Measurements from ENCODE around the gene MPIG6B. TPM values are rescaled to one million over a fixed set of nuclear protein-coding genes. Genes with fewer than 3 reads are reported as not detected.

MPIG6B gene
- total RNA-seq, 2 donors from 2014 or later, result 3.4 to 129 TPM

DNA sequence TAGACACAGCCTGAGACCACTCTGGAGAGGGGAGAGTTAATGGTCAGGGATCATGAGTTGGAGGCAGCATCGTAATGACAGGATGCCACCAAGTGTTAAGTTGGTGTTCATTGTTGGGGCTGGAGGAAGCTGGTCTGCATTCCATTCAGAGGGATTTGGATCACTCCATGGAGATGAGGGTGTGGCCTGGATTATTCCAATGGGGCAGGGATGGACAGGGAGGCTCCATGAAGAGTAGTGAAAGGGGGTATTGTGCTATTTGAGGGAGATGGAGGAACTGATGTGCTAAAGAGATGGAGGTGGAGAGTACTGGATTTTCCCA is 40.4 kb downstream of the MPIG6B start:
- Mint-ChIP-seq H3K4me1 (peaks cover 8% of the 10 kb centered on the region), H3K36me3 (ENCODE audit: low read depth) (peaks cover 4% of the 10 kb centered on the region), H3K4me3 (no peak overlapping the region), H3K27ac (peak overlapping the region; percentile 54), H3K27me3 (no peaks in the 10 kb centered on the region)
- ATAC-seq (no peak), DNase-seq (no peak)
- H3K9me3 ChIP-seq (ENCODE audit: control insufficient read depth, low read length, poor library complexity, severe bottlenecking), result no peaks in the 10 kb centered on the region

DNA sequence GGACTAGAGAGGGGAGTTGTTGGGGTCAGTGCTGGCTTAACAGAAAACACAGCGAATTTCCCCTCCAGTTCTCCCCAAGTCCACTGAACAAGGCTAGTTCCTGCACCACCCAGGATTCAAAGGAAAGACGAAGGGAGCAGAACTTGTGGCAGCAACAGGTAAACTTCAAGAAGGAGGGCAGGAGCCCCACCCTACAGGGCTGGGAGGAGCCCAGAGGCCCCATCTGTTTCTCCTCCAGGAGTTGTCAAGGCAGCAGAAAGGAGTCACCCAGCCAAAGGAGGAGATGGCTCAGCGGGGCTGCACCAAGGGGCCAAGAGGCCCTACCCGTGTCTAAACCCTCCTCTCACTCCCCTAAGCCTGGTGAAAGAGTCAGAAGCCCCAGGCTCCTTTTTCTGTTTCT is 41.0 kb downstream of the MPIG6B start:
- peaks cover 4% of the 10 kb centered on the region for H3K36me3 Mint-ChIP-seq (ENCODE audit: low read depth)
- H3K27me3 Mint-ChIP-seq, result no peaks in the 10 kb centered on the region
- H3K4me3 Mint-ChIP-seq, result no peak overlapping the region
- no peak for DNase-seq
- H3K4me1 Mint-ChIP-seq, result peaks cover 8% of the 10 kb centered on the region
- ATAC-seq, result no peak
- no peaks in the 10 kb centered on the region for H3K9me3 ChIP-seq (ENCODE audit: control insufficient read depth, low read length, poor library complexity, severe bottlenecking)
- H3K27ac Mint-ChIP-seq, result no peak overlapping the region

DNA sequence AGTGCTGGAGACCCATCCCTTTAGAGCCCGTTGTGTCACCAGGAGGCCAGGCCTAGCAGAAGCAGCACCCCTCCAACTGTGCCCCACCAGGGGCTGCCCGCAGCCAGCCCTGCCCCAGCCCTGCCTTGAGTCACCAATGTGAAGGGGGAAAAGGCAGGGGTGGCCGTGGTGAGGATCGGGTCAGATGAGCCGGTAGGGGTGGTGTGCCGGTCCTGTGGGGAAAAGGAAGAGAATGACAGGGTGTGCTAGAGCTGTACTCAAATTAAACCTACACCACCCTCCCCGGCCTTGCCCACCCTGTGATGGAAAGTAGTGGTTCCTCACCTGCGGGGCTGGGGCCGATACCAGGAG is 42.4 kb downstream of the MPIG6B start:
- no peak for ATAC-seq
- no peak for DNase-seq

DNA sequence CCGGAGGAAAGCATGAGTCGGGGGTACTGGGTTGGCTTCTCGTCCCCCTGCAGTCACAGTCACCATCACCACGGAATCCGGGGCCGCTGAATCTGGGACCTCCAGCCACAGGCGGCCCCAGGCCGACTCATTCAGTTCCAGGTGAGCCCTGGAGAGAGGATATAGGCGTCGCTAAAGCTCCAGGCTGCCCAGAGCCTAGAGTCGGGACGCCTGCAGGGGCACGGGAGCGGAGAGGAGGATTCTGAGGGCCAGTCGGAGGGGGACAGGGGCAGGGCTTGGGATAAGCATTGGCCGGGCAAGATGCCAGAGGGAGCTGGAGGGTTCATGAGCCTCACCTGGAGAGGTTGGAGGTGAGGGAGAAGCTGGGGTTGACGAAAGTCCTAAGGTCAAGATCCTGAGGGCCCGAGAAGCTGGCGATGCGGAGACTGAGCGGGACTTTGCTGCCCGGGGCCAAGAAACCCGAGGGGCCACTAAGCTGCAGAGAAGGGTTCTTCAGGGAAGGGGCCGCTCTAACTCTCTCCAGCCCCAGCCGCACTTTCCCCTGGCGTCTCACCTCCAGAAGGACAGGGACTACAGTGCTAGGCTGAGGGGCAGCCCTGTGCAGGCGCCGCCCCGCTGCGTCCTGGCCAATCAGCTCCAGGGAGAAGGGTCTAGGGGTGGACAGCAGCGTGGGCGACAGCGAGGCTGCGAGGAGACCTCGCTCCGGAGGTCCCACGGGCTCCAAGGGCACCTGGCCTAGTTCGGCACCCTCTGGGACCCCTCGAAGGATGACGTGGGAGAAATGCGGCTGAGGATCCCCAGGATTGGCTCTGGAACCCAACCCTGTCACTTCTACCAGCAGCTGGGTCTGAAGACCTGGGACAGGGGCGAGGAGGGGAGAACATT is 43.0 kb downstream of the MPIG6B start:
- Mint-ChIP-seq H3K36me3 (ENCODE audit: low read depth) (no peaks in the 10 kb centered on the region), H3K27ac (no peak overlapping the region), H3K4me1 (peaks cover 11% of the 10 kb centered on the region), H3K4me3 (no peak overlapping the region), H3K27me3 (no peaks in the 10 kb centered on the region)
- DNase-seq (no peak), ATAC-seq (no peak)
- H3K9me3 ChIP-seq (ENCODE audit: control insufficient read depth, low read length, poor library complexity, severe bottlenecking), result no peaks in the 10 kb centered on the region

More for the DNA sequence above, 42.4 kb downstream of the MPIG6B start:
- H3K4me1 Mint-ChIP-seq, result peaks cover 11% of the 10 kb centered on the region
- H3K27me3 Mint-ChIP-seq, result no peaks in the 10 kb centered on the region
- no peaks in the 10 kb centered on the region for H3K9me3 ChIP-seq (ENCODE audit: control insufficient read depth, low read length, poor library complexity, severe bottlenecking)
- no peaks in the 10 kb centered on the region for H3K36me3 Mint-ChIP-seq (ENCODE audit: low read depth)
- no peak overlapping the region for H3K27ac Mint-ChIP-seq
- no peak overlapping the region for H3K4me3 Mint-ChIP-seq

DNA sequence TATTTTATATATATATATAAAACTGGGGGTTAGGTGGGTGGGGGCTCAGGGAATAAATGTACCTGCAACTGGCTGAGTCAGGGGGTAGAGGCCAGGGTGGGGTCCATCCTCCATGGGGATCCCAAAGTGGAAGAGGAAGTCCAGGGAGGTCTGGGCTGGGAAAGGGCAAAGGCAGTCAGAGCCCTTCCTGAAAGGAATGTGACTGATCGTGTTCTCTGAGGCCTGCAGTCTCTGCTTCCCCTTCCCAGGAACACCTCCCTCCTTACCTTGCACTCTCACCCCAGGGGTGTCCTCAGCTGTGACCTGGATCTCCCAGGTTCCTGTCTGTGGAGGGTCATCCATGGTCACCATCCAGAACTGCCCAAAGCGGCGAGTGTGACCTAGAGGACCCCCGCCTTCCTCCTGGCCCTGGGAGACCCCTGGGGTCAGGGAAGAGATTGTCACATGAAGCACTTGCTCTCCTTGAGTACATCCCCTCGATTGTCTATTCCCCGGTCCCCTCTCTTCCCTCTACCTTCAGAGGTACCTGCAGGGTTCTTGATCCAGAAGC is 44.0 kb downstream of the MPIG6B start:
- Mint-ChIP-seq H3K36me3 (ENCODE audit: low read depth) (no peaks in the 10 kb centered on the region), H3K4me3 (no peak overlapping the region), H3K27ac (no peak overlapping the region), H3K27me3 (no peaks in the 10 kb centered on the region), H3K4me1 (peaks cover 13% of the 10 kb centered on the region)
- DNase-seq, result no peak
- no peak for ATAC-seq
- H3K9me3 ChIP-seq (ENCODE audit: control insufficient read depth, low read length, poor library complexity, severe bottlenecking), result no peaks in the 10 kb centered on the region

DNA sequence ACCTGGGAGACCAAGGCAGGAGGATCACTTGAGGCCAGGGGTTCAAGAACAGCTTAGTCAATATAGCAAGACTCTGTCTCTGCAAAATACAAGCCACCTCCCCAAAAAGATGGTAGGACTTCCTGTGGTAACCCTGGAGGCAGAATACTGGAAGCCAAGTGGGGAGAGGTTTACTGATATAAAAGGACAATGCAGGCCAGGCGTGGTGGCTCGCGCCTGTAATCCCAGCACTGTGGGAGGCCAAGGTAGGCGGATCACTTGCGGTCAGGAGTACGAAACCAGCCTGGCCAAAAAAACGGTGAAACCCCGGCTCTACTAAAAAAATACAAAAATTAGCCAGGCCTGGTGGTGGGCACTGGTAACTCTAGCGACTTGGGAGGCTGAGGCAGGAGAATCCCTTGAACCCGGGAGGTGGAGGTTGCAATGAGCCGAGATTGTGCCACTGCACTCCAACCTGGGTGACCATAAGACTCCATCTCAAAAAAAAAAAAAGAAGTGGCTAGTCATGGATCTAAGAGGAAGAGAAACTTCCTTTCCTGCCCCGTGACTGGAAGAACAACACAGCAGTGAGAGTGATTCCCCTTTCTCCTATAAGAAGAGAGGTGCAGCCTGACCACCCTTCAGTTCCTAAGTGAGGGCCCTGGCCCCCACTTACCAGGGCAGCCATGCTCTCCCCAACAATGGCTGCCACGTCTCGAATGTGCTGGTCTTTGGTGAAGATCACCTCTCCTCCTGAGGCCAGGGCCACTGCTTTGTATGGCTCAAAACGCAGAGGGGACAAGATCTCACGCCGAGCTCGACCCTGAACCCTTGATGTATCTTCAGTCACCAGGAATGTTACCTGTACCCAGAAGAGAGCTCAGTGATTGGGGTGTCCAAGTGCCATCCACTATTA is 45.4 kb downstream of the MPIG6B start:
- H3K4me1 Mint-ChIP-seq, result peaks cover 18% of the 10 kb centered on the region
- no peak for ATAC-seq
- no peaks in the 10 kb centered on the region for H3K27me3 Mint-ChIP-seq
- H3K9me3 ChIP-seq (ENCODE audit: control insufficient read depth, low read length, poor library complexity, severe bottlenecking), result no peaks in the 10 kb centered on the region
- peak overlapping the region; percentile 78 for H3K27ac Mint-ChIP-seq
- no peak overlapping the region for H3K4me3 Mint-ChIP-seq
- no peak for DNase-seq
- no peaks in the 10 kb centered on the region for H3K36me3 Mint-ChIP-seq (ENCODE audit: low read depth)

DNA sequence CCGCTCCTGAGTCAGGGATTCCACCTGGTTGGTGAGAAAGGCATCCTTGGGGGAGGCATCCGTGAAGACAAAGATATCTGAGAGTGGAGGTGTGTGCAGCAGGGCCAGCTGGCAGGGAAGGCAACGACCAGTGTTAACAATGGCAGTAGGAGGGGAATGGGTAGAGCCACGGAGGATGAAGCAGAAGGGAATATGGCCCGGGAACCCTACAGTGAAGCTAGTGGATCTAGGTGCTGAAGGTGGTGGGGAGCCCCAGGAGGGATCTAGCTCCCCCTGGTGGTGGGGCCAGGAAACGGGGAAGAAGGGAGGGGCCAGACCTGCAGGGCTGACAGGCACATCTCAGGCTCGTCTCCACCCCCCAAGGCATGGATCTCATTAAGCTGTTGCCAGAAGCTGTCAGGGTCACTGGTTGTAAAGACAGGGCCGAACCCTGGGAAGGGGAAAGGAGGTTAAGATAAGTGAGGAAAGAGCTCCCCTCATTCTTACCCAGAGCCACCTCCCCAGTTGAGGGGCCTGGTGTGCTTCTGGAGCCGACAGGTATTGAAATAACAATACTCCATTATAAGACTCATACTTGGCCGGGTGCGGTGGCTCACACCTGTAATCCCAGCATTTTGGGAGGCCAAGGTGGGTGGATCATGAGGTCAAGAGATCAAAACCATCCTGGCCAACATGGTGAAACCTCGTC is 46.7 kb downstream of the MPIG6B start:
- H3K4me1 Mint-ChIP-seq, result peaks cover 18% of the 10 kb centered on the region
- H3K36me3 Mint-ChIP-seq (ENCODE audit: low read depth), result no peaks in the 10 kb centered on the region
- DNase-seq (peak; percentile 64 to 77 (median 69)), ATAC-seq (peak; percentile 85)
- H3K27me3 Mint-ChIP-seq, result no peaks in the 10 kb centered on the region
- H3K27ac Mint-ChIP-seq, result no peak overlapping the region
- H3K4me3 Mint-ChIP-seq, result no peak overlapping the region
- H3K9me3 ChIP-seq (ENCODE audit: control insufficient read depth, low read length, poor library complexity, severe bottlenecking), result no peaks in the 10 kb centered on the region

DNA sequence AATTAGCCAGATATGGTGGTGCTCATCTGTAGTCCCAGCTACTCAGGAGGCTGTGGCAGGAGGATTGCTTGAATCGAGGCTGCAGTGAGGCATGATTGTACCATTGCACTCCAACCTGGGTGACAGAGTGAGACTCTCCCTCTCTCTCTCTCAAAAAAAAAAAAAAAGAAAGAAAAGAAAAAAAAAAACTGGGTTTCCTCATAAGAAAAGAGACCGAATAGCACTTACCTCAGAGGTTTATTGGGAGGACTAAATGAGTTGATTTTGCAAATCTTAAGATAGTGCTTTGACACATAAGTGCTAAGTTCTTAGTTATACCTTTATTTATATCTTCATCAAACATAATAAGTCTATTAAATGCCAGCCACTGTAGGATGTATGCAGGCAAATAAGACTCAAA is 47.7 kb downstream of the MPIG6B start:
- H3K9me3 ChIP-seq (ENCODE audit: control insufficient read depth, low read length, poor library complexity, severe bottlenecking), result no peaks in the 10 kb centered on the region
- Mint-ChIP-seq H3K4me1 (peaks cover 23% of the 10 kb centered on the region), H3K4me3 (peak overlapping the region; percentile 47), H3K27ac (no peak overlapping the region), H3K36me3 (ENCODE audit: low read depth) (no peaks in the 10 kb centered on the region), H3K27me3 (no peaks in the 10 kb centered on the region)
- ATAC-seq, result no peak
- no peak for DNase-seq

DNA sequence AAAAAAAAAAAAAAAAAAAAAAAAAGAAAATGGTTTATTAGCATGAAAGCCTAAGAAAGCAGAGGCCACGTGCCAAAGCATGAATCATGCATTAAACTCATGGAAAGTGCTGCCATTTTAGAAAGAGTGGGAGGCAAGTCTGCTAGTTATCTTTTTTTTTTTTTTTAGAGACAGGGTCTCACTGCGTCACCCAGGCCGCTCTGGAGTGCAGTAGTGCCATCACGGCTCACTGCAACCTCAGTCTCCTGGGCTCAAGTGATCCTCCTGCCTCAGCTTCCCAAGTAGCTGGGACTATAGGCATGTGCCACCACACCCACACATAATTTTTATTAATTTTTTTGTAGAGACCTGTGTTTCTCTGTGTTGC is 48.8 kb downstream of the MPIG6B start:
- DNase-seq (no peak), ATAC-seq (no peak)
- Mint-ChIP-seq H3K4me1 (peaks cover 28% of the 10 kb centered on the region), H3K27me3 (no peaks in the 10 kb centered on the region), H3K36me3 (ENCODE audit: low read depth) (no peaks in the 10 kb centered on the region), H3K27ac (no peak overlapping the region), H3K4me3 (peak overlapping the region; percentile 83)
- no peaks in the 10 kb centered on the region for H3K9me3 ChIP-seq (ENCODE audit: control insufficient read depth, low read length, poor library complexity, severe bottlenecking)

DNA sequence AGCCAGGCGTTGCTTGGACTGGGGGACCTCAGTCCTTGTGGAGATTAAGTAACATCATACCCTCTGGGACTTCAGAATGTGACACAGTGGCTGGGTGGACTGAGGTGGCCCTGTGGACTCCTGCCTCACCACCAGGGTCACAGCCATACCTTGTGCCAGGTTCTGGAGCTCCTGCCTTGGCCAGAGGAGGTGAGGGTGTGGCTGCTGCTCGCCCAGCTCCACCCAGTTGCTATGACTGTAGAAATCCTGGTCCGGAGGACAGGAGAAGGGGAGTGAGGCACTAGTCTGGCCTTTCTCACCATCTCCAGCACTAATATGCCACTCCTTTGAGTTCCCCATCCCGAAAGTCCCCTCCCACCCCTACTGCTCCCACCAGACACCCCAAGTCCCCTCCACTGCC is 52.0 kb downstream of the MPIG6B start:
- DNase-seq (no peak), ATAC-seq (no peak)
- Mint-ChIP-seq H3K27me3 (no peaks in the 10 kb centered on the region), H3K4me3 (peak overlapping the region; percentile 39), H3K27ac (peak overlapping the region; percentile 77), H3K36me3 (ENCODE audit: low read depth) (no peaks in the 10 kb centered on the region), H3K4me1 (peaks cover 29% of the 10 kb centered on the region)
- no peaks in the 10 kb centered on the region for H3K9me3 ChIP-seq (ENCODE audit: control insufficient read depth, low read length, poor library complexity, severe bottlenecking)

DNA sequence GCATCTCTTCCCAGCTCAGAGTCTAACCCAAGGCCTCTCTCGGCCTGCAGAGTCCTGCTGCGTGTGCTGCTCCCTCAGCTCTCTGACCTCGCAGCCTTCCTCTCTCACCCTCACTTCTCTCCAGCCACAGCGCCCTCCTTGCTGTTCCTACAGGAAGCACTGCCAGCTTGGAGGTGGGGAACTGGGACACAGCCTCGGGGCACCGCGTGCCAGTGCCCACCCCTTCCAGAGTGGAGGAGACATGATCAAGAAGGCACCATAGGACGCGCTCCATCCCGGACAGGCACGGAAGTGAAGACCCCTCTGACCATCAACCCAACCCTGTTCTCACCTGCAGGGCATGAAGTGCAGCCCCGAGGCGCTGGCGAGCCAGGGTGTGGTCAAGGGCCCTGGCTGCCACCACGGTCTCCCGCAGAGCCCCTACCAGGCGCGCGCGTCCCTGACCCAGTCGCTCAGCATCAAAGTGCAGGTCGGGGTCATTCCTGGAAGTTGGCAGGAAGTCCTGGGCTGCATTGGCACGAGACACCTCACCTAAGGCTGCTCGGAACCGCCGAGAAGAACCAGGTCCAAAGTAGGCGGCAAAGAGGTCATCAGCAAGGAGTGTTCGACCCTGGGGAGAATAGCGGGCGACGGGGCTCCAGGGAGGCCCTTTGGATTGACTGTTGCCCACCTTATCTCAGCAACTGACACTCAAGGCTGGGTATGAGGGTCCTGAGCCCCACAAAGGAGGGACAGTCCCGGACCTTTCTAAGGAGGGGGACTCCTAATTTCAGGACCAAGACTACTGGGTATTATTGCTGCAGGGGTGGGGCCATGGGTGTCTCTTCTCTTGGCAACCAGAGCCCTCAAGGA is 52.7 kb downstream of the MPIG6B start:
- Mint-ChIP-seq H3K4me3 (peak overlapping the region; percentile 73), H3K4me1 (peaks cover 29% of the 10 kb centered on the region), H3K36me3 (ENCODE audit: low read depth) (no peaks in the 10 kb centered on the region), H3K27me3 (no peaks in the 10 kb centered on the region), H3K27ac (peak overlapping the region; percentile 77)
- no peaks in the 10 kb centered on the region for H3K9me3 ChIP-seq (ENCODE audit: control insufficient read depth, low read length, poor library complexity, severe bottlenecking)
- no peak for ATAC-seq
- no peak for DNase-seq
